WTC11 (cell line): ENCODE measurements around the gene CCDC17. TPM values are rescaled to one million over a fixed set of nuclear protein-coding genes. Genes with fewer than 3 reads are reported as not detected.

Source experiments
- ATAC-seq: fragments of 200-7000 bp; cut with Tn5 transposase; 2 replicates; pipeline ENCODE4 v1.10.0; 2021; ENCODE audit warnings: mild to moderate bottlenecking, moderate library complexity
- CTCF ChIA-PET: fragments of 300-600 bp; sonication (Branson Sonifier 250); formaldehyde crosslinking; loops from one replicate; lab custom pipeline; 2021; ENCODE audit warnings: antibody characterized with exemption; lab: Charles Lee
- POLR2A ChIA-PET: fragments of 350-600 bp; sonication (Branson Sonifier 250); formaldehyde crosslinking; loops from one replicate; lab custom pipeline; 2021; ENCODE audit warnings: antibody characterized with exemption; lab: Charles Lee
- DNase-seq: peaks from one replicate; pipeline ENCODE4 v3.0.0; 2021; ENCODE audit warnings: low spot score
- H3K27ac Mint-ChIP-seq: 2 replicates; pipeline ENCODE4 v1.8.0; 2021; ENCODE audit warnings: mixed read lengths
- H3K27me3 Mint-ChIP-seq: 2 replicates; pipeline ENCODE4 v1.8.0; 2021; ENCODE audit warnings: low read depth, mild to moderate bottlenecking, moderate library complexity, mixed read lengths
- H3K36me3 Mint-ChIP-seq: 2 replicates; pipeline ENCODE4 v1.8.0; 2021; ENCODE audit warnings: mixed read lengths
- H3K4me1 Mint-ChIP-seq: 2 replicates; pipeline ENCODE4 v1.8.0; 2022; ENCODE audit warnings: mixed read lengths
- H3K4me3 Mint-ChIP-seq: 2 replicates; pipeline ENCODE4 v1.8.0; 2021; ENCODE audit warnings: mild to moderate bottlenecking, moderate library complexity, mixed read lengths
- H3K9me3 Mint-ChIP-seq: 2 replicates; pipeline ENCODE4 v1.8.0; 2021; ENCODE audit warnings: mixed read lengths
- AR ChIP-seq: fragments of 250-450 bp; sonication (Bioruptor Pico); IDR thresholded peaks from 2 replicates; pipeline ENCODE4 v1.9.0; 2021; ENCODE audit warnings: mild to moderate bottlenecking
- ARID4B ChIP-seq: sonication (generic); formaldehyde crosslinking; IDR thresholded peaks from 2 replicates; pipeline ENCODE4 v1.8.0; 2023; ENCODE audit warnings: missing genetic modification reagents, mild to moderate bottlenecking, borderline replicate concordance
- ATF1 ChIP-seq: sonication (generic); formaldehyde crosslinking; IDR thresholded peaks from 2 replicates; pipeline ENCODE4 v1.8.1; 2023; ENCODE audit warnings: mild to moderate bottlenecking, moderate library complexity, missing genetic modification reagents
- EMX1 ChIP-seq: fragments of 250-450 bp; sonication (Bioruptor Pico); IDR thresholded peaks from 2 replicates; pipeline ENCODE4 v1.8.0; 2021; ENCODE audit warnings: mild to moderate bottlenecking
- FOXK1 ChIP-seq: sonication (generic); formaldehyde crosslinking; IDR thresholded peaks from 2 replicates; pipeline ENCODE4 v1.8.0; 2022; ENCODE audit warnings: mild to moderate bottlenecking, moderate library complexity, missing genetic modification reagents
- FOXP1 ChIP-seq: sonication (generic); formaldehyde crosslinking; IDR thresholded peaks from 2 replicates; pipeline ENCODE4 v1.8.0; 2022; ENCODE audit warnings: missing genetic modification reagents, mild to moderate bottlenecking, moderate library complexity, borderline replicate concordance
- HMGA2 ChIP-seq: fragments of 250-450 bp; sonication (Bioruptor Pico); IDR thresholded peaks from 2 replicates; pipeline ENCODE4 v1.4.0; 2021; ENCODE audit warnings: mild to moderate bottlenecking, moderate library complexity
- IRF2 ChIP-seq: sonication (generic); formaldehyde crosslinking; IDR thresholded peaks from 2 replicates; pipeline ENCODE4 v1.8.0; 2022; ENCODE audit warnings: low read depth, missing genetic modification reagents, borderline replicate concordance
- NFYB ChIP-seq: sonication (generic); formaldehyde crosslinking; conservative IDR thresholded peaks from 2 replicates; pipeline ENCODE4 v1.8.0; 2022; ENCODE audit warnings: low read depth, missing genetic modification reagents
- NR1H2 ChIP-seq: sonication (generic); formaldehyde crosslinking; IDR thresholded peaks from 2 replicates; pipeline ENCODE4 v1.9.0; 2021; ENCODE audit warnings: mild to moderate bottlenecking, moderate library complexity, missing genetic modification reagents
- NR3C1 ChIP-seq: sonication (generic); formaldehyde crosslinking; conservative IDR thresholded peaks from 2 replicates; pipeline ENCODE4 v1.8.1; 2023; ENCODE audit warnings: low read depth, mild to moderate bottlenecking, missing genetic modification reagents
- SMAD4 ChIP-seq: sonication (generic); formaldehyde crosslinking; IDR thresholded peaks from 2 replicates; pipeline ENCODE4 v1.8.0; 2022; ENCODE audit warnings: mild to moderate bottlenecking, missing genetic modification reagents
- TEAD1 ChIP-seq: sonication (generic); formaldehyde crosslinking; IDR thresholded peaks from 2 replicates; pipeline ENCODE4 v1.8.0; 2022; ENCODE audit warnings: mild to moderate bottlenecking, missing genetic modification reagents
- ZBTB43 ChIP-seq: sonication (generic); formaldehyde crosslinking; IDR thresholded peaks from 2 replicates; pipeline ENCODE4 v1.8.1; 2023; ENCODE audit warnings: mild to moderate bottlenecking, missing genetic modification reagents
- ZMAT4 ChIP-seq: fragments of 250-450 bp; sonication (Bioruptor Pico); IDR thresholded peaks from 2 replicates; pipeline ENCODE4 v1.9.0; 2021; ENCODE audit warnings: mild to moderate bottlenecking
- ZNF138 ChIP-seq: sonication (generic); formaldehyde crosslinking; conservative IDR thresholded peaks from 2 replicates; pipeline ENCODE4 v1.8.1; 2022; ENCODE audit warnings: mild to moderate bottlenecking, moderate library complexity, missing genetic modification reagents
- ZNF232 ChIP-seq: sonication (generic); formaldehyde crosslinking; IDR thresholded peaks from 2 replicates; pipeline ENCODE4 v1.8.0; 2022; ENCODE audit warnings: mild to moderate bottlenecking, missing genetic modification reagents
- ZNF317 ChIP-seq: sonication (generic); formaldehyde crosslinking; IDR thresholded peaks from 2 replicates; pipeline ENCODE4 v1.8.1; 2023; ENCODE audit warnings: low read depth, mild to moderate bottlenecking, moderate library complexity, missing genetic modification reagents, borderline replicate concordance
- ZNF396 ChIP-seq: fragments of 250-450 bp; sonication (Bioruptor Pico); IDR thresholded peaks from 2 replicates; pipeline ENCODE4 v1.8.0; 2021; ENCODE audit warnings: mild to moderate bottlenecking, moderate library complexity, borderline replicate concordance
- total RNA-seq: library from RNA; stranded (reverse); gene quantifications from 3 replicates; pipeline ENCODE4 v1.2.3, GENCODE V29; 2021
- TF ChIP-seq, protein P1 (sequence below): fragments of 250-450 bp; sonication (Bioruptor Pico); IDR thresholded peaks from 2 replicates; pipeline ENCODE4 v1.8.0; 2021; ENCODE audit warnings: mild to moderate bottlenecking
- TF ChIP-seq, protein P2 (sequence below): sonication (generic); formaldehyde crosslinking; conservative IDR thresholded peaks from 2 replicates; pipeline ENCODE4 v1.8.1; 2023; ENCODE audit warnings: mild to moderate bottlenecking, low read depth, missing genetic modification reagents, moderate library complexity
- TF ChIP-seq, protein P3 (sequence below): sonication (generic); formaldehyde crosslinking; IDR thresholded peaks from 2 replicates; pipeline ENCODE4 v1.8.1; 2023; ENCODE audit warnings: mild to moderate bottlenecking, missing genetic modification reagents, moderate library complexity

CCDC17 gene
- total RNA-seq, 1 experiment from 2014 or later: 3.5 TPM

DNA sequence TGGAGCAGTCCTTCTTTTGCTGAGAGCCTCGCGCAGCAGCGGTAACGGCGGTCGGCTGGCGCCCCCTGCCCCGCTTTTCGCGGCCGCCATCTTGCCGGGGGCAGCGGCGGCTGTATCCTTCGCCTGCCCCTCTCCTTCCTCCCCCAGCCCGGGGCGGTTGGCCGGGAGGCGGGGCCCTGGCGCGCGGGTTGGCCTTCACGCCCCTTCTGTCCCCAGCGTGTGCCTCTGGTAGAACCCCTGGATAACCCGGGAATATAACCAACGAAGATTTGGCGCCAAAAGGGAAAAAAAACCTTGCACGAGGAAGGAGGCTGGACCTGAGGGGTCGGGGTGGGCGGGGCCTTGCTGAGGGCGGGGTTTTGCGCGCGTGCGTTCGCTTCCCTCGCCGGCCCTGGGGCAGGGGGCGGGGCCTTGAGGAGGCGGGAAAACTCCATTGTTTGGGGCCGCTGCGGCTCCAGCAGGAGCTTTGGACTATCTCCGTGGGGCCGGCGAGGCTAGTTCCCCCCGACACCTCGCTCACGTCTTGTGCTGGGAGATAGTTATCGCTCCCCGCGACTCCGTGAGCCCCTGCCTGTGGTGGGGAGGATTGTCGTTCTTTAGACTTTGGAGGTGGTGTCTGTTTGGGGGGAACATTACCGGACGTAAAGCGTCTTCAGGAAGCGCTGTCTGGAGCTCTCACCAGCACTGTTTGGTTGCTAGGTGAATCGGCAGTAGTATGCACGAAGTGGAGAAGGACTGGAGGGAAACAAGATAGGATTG lies 39.3 kb downstream of the CCDC17 start:
- H3K4me1 Mint-ChIP-seq: peaks cover 30% of the 10 kb centered on the region
- ChIA-PET POLR2A (interaction anchor here (0.6 to 2.4 kb wide), 10 partner anchors 33 to 1686 kb away, joined by 3 to 10 read pairs (median 4); partner anchors contain the start of genes CCDC163, GPBP1L1, MMACHC and PRDX1), CTCF (interaction anchor here (0.6 to 1.0 kb wide), 2 partner anchors 17 to 33 kb away, joined by 4 to 6 read pairs; partner anchors contain the start of gene AKR1A1)
- no peaks in the 10 kb centered on the region for H3K9me3 Mint-ChIP-seq
- peak; percentile 35 for ATAC-seq
- H3K36me3 Mint-ChIP-seq: peaks cover 31% of the 10 kb centered on the region
- peak overlapping the region; percentile 99 for H3K27ac Mint-ChIP-seq
- peak overlapping the region; percentile 95 for H3K4me3 Mint-ChIP-seq
- DNase-seq: peak; percentile 94
- H3K27me3 Mint-ChIP-seq: peaks cover 2% of the 10 kb centered on the region; the same call in 1 of the 2 replicates
- TF ChIP-seq SMAD4 (CRISPR knock-in tag) (no peak), NFYB (peak; percentile 29; the same call in 1 of the 2 replicates), TEAD1 (CRISPR knock-in tag) (0 out of 2 replicates have a peak, but pooled peaks have one; percentile 12), IRF2 (no peak), FOXK1 (CRISPR knock-in tag) (no peak; the same call in 1 of the 2 replicates), NR3C1 (CRISPR knock-in tag) (no peak), ZNF396 (no peak), ZMAT4 (CRISPR knock-in tag) (0 out of 2 replicates have a peak, but pooled peaks have one; percentile 52), ZBTB43 (CRISPR knock-in tag) (no peak), ZNF317 (no peak), HMGA2 (CRISPR knock-in tag) (no peak), ATF1 (CRISPR knock-in tag) (no peak), NR1H2 (CRISPR knock-in tag) (no peak), EMX1 (CRISPR knock-in tag) (no peak), ZNF232 (CRISPR knock-in tag) (peak; percentile 85), FOXP1 (CRISPR knock-in tag) (no peak), AR (CRISPR knock-in tag) (0 out of 2 replicates have a peak, but pooled peaks have one; percentile 47), ZNF138 (CRISPR knock-in tag) (no peak), ARID4B (CRISPR knock-in tag) (peak; percentile 55)
- TF ChIP-seq, protein P1, sequence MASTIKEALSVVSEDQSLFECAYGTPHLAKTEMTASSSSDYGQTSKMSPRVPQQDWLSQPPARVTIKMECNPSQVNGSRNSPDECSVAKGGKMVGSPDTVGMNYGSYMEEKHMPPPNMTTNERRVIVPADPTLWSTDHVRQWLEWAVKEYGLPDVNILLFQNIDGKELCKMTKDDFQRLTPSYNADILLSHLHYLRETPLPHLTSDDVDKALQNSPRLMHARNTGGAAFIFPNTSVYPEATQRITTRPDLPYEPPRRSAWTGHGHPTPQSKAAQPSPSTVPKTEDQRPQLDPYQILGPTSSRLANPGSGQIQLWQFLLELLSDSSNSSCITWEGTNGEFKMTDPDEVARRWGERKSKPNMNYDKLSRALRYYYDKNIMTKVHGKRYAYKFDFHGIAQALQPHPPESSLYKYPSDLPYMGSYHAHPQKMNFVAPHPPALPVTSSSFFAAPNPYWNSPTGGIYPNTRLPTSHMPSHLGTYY (CRISPR knock-in tag): 0 out of 2 replicates have a peak, but pooled peaks have one; percentile 9
- TF ChIP-seq, protein P2, sequence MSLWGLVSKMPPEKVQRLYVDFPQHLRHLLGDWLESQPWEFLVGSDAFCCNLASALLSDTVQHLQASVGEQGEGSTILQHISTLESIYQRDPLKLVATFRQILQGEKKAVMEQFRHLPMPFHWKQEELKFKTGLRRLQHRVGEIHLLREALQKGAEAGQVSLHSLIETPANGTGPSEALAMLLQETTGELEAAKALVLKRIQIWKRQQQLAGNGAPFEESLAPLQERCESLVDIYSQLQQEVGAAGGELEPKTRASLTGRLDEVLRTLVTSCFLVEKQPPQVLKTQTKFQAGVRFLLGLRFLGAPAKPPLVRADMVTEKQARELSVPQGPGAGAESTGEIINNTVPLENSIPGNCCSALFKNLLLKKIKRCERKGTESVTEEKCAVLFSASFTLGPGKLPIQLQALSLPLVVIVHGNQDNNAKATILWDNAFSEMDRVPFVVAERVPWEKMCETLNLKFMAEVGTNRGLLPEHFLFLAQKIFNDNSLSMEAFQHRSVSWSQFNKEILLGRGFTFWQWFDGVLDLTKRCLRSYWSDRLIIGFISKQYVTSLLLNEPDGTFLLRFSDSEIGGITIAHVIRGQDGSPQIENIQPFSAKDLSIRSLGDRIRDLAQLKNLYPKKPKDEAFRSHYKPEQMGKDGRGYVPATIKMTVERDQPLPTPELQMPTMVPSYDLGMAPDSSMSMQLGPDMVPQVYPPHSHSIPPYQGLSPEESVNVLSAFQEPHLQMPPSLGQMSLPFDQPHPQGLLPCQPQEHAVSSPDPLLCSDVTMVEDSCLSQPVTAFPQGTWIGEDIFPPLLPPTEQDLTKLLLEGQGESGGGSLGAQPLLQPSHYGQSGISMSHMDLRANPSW (CRISPR knock-in tag): no peak
- TF ChIP-seq, protein P3, sequence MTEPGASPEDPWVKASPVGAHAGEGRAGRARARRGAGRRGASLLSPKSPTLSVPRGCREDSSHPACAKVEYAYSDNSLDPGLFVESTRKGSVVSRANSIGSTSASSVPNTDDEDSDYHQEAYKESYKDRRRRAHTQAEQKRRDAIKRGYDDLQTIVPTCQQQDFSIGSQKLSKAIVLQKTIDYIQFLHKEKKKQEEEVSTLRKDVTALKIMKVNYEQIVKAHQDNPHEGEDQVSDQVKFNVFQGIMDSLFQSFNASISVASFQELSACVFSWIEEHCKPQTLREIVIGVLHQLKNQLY: no peak
